ENCODE results near the gene CLDN9. TPM values are rescaled to one million over a fixed set of nuclear protein-coding genes. Genes with fewer than 3 reads are reported as not detected.

CLDN9 gene
- total and polyA plus RNA-seq, 7 donors: 0.12 to 2.2 (median 0.74) TPM

DNA sequence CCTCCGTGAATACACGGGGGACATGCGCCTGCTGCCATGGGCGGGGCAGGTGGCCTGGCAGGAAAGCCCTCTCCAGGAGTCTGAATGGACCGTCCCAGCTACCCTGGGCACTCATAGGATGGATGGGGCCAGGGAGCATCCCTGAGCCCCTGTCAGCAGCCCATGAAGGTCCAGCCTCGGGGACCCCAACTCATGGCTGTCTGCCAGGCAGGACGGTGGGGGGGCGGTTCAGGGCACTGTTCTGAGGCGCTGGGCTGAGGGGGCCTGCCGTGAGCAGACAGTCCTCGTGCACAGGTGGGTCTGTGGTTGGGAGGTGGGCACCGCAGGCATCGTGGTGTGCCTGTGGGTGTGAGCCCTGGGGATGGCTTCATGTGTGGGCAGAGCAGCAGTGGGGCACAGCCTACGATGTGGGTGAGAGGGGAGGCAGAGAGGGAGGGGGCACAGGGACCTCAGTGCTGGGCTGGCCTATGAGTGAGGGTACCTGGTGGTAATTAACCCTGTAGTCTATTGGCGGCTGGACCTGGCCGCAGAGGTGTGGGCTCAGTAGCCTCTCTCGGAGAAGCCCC is 26.0 kb upstream of the CLDN9 start:
- H3K4me1 ChIP-seq: peaks cover 28% of the 10 kb centered on the region
- ATAC-seq (no peak), DNase-seq (no peak)
- no peak overlapping the region for H3K27ac ChIP-seq
- no peaks in the 10 kb centered on the region for H3K36me3 ChIP-seq (ENCODE audit: insufficient read depth in 1 of 2, low read depth in 1 of 2)
- intact Hi-C loops (cut with DNase I): no loop called here
- no peaks in the 10 kb centered on the region for H3K9me3 ChIP-seq
- WGBS, 3 donors: 55 to 69% (median 56%) methylated on average over 16 to 17 of the region's 17 CpGs
- no peak overlapping the region for H3K4me3 ChIP-seq
- TF ChIP-seq, protein P1, sequence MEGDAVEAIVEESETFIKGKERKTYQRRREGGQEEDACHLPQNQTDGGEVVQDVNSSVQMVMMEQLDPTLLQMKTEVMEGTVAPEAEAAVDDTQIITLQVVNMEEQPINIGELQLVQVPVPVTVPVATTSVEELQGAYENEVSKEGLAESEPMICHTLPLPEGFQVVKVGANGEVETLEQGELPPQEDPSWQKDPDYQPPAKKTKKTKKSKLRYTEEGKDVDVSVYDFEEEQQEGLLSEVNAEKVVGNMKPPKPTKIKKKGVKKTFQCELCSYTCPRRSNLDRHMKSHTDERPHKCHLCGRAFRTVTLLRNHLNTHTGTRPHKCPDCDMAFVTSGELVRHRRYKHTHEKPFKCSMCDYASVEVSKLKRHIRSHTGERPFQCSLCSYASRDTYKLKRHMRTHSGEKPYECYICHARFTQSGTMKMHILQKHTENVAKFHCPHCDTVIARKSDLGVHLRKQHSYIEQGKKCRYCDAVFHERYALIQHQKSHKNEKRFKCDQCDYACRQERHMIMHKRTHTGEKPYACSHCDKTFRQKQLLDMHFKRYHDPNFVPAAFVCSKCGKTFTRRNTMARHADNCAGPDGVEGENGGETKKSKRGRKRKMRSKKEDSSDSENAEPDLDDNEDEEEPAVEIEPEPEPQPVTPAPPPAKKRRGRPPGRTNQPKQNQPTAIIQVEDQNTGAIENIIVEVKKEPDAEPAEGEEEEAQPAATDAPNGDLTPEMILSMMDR (IDR thresholded peaks at IDR 0.05): no peak
- H3K27me3 ChIP-seq (ENCODE audit: insufficient read depth in 3 of 3, low read length in 2 of 3): no peaks in the 10 kb centered on the region

DNA sequence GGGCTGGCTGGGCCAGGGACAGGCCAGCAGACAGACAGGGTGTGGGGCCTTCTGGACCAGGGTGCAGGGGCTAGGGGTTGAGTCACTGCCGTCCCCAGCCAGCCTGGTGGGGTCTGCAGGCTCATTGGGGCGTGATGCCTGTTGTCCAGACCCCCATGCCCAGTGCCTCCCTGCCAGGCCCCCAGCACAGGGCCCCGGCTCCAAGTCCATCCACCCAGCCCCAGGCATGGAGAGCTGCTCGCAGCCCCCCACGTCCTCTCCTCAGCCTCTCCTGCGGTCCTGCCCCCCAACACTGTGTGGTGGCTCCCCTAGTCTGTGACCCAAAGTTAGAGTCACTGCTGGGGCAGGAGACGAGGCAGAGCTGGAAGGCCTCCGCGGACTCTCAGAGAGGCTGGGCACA is 25.4 kb upstream of the CLDN9 start:
- Histone ChIP-seq H3K9me3 (no peaks in the 10 kb centered on the region), H3K36me3 (ENCODE audit: insufficient read depth in 1 of 2, low read depth in 1 of 2) (no peaks in the 10 kb centered on the region), H3K27me3 (ENCODE audit: insufficient read depth in 3 of 3, low read length in 2 of 3) (no peaks in the 10 kb centered on the region), H3K4me3 (no peak overlapping the region), H3K4me1 (peaks cover 28% of the 10 kb centered on the region), H3K27ac (no peak overlapping the region)
- ATAC-seq (no peak), DNase-seq (no peak)
- WGBS, 3 donors: 72 to 83% (median 82%) methylated on average over 9 of the region's 9 CpGs
- intact Hi-C loops (cut with DNase I): no loop called here
- TF ChIP-seq, protein P1 (IDR thresholded peaks at IDR 0.05): no peak

DNA sequence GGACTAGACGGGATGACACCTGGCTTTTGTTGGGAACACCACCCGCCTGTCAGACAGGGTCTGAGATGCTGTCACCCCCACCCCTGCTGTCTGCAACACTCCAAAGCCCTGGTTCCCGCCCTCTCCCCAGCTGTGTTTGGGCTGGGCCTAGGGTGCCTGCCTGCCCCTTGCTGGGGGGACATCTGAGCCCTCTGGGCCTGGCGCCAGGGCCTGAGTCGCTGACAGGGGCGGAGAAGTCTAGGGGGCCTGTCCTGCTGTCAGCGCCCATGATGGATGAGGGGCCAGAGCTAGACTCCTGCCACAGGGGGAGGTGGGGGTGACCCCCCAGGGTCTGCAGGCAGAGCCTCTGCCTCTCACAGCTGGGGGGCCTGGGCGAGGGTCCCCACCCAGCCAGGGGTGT is 24.9 kb upstream of the CLDN9 start:
- H3K9me3 ChIP-seq: no peaks in the 10 kb centered on the region
- H3K4me3 ChIP-seq: no peak overlapping the region
- 68 to 72% (median 70%) methylated on average over 8 of the region's 8 CpGs for WGBS, 3 donors
- H3K36me3 ChIP-seq (ENCODE audit: insufficient read depth in 1 of 2, low read depth in 1 of 2): no peaks in the 10 kb centered on the region
- ATAC-seq (no peak), DNase-seq (no peak)
- intact Hi-C loops (cut with DNase I): no loop called here
- H3K4me1 ChIP-seq: peaks cover 28% of the 10 kb centered on the region
- no peak overlapping the region for H3K27ac ChIP-seq
- TF ChIP-seq, protein P1 (IDR thresholded peaks at IDR 0.05): no peak
- H3K27me3 ChIP-seq (ENCODE audit: insufficient read depth in 3 of 3, low read length in 2 of 3): no peaks in the 10 kb centered on the region

DNA sequence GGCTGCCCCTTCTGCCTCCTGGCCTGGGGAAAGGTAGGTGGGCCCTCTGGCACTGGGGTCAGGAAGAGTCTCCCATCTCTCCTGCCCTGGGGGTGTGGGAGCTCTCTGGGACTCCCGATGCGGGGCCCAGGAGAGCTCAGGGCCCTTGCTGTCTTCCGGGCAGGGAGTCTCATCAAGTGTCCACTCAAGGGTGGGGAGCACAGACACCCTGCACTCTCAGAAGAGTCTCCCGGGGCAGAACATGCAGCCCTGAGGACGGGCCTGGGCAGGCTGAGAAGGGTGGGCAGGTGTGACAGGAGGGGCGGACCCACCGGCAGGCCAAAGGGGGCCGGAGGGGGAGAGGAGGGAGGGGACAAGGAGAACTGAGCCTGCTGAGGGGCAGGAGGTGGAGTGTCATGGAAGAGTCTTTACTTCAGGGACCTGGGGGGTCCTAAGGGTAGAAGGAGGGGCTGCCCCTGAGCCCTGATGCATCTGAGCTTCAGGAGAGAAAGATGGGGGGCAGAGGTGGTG is 24.1 kb upstream of the CLDN9 start:
- no peak overlapping the region for H3K27ac ChIP-seq
- DNase-seq (no peak), ATAC-seq (no peak)
- H3K27me3 ChIP-seq (ENCODE audit: insufficient read depth in 3 of 3, low read length in 2 of 3): no peaks in the 10 kb centered on the region
- no peaks in the 10 kb centered on the region for H3K36me3 ChIP-seq (ENCODE audit: insufficient read depth in 1 of 2, low read depth in 1 of 2)
- peaks cover 28% of the 10 kb centered on the region for H3K4me1 ChIP-seq
- TF ChIP-seq, protein P1 (IDR thresholded peaks at IDR 0.05): no peak
- no peaks in the 10 kb centered on the region for H3K9me3 ChIP-seq
- 71 to 76% (median 75%) methylated on average over 8 of the region's 8 CpGs for WGBS, 3 donors
- no peak overlapping the region for H3K4me3 ChIP-seq
- intact Hi-C loops (cut with DNase I): no loop called here

DNA sequence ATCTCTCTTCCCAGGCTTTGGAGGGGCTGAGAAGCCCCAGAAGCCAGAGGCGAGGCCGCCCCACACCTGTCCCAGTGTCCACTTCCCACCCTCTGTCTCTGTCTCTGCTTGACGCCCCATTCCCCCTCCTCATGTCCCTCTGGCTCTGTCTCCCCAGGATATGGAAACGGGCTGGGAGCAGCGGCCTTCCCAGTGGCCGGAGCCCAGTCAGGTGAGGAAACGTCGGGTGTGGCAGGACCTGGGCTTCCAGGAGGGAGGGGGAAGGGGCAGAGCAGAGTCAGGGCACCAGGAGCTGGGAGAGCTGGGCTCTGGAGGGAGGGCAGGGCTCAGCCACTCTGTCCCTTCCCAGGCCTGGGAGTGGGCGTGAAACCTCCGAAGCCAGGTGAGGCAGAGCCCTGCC is 21.8 kb upstream of the CLDN9 start:
- TF ChIP-seq, protein P1 (IDR thresholded peaks at IDR 0.05): no peak
- WGBS, 3 donors: 76 to 81% (median 79%) methylated on average over 9 to 10 of the region's 10 CpGs
- Histone ChIP-seq H3K4me1 (peaks cover 8% of the 10 kb centered on the region), H3K4me3 (no peak overlapping the region), H3K27ac (no peak overlapping the region), H3K36me3 (ENCODE audit: insufficient read depth in 1 of 2, low read depth in 1 of 2) (no peaks in the 10 kb centered on the region), H3K27me3 (ENCODE audit: insufficient read depth in 3 of 3, low read length in 2 of 3) (no peaks in the 10 kb centered on the region), H3K9me3 (no peaks in the 10 kb centered on the region)
- DNase-seq: no peak
- intact Hi-C loops (cut with DNase I): no loop called here
- ATAC-seq: no peak

All from psoas muscle (tissue), 8 donors.